RKO (cell line): ENCODE data around the gene D2HGDH.
"Not testable (repeated sequence)": the region's sequence is repeated elsewhere in the genome, so short reads cannot be mapped to it uniquely, and the experiment has no call there.

ENCODE experiments used
- DNase-seq: peaks from one replicate; pipeline ENCODE4 v3.0.0-alpha.2; 2016; ENCODE audit warnings: low spot score

Gene D2HGDH

GRCh38 chr2:241768850-241769249 lies 34.4 kb downstream of the D2HGDH start:
- DNase-seq, result no peak

DNA sequence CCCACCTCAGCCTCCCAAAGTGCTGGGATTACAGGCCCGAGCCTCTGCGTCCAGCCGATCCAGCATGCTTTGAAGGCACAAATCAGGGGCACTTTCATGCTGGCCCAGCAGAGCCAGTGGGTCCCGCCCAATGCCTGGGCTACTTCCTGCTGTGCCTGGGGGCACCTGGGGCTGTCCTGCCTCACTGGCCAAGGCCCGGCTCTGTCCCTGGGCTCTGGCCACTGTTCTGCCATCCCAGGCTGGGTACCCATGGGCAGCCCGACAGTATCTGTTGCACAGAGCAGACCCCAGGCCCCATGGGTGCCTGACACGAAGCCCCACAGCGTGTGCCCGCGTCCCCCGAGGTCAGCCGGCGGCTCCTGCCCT lies 35.4 kb downstream of the D2HGDH start:
- DNase-seq, result no peak

DNA sequence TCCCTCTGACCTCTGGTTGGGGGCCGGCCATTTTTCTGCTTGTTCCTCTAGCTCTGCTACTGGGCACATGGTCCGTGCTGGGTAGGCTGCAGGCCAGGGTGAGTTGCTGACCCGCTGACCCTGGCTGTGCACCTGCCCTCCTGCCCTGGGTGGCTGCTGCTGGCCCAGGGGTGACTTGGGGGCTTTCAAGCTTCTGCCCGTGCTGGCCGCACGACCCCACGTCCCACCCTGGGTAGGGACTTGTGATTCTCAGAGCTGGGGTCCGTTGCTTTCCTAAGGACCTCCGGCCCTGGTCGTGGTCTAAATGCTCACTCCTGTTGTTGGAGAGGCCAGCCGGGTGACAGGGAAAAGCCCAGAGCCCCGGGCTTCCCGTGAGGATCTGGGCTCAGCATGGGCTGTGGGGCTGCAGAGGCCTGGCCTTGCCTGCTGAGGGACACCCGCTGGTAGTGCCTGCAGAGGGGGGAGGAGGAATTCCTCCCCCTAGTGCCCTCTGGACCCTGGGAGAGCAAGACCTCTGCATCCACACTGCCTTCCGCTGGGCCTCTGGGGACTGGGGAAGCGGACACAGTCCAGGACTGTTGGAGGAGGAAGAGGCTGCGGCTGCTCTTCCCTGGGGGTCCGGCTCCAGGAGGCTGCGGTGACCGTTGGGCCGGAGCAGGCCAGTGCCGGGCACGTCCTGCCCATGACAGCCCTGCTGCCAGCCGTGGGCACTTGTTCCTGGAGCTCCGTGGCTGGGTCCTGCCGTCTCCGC lies 35.9 kb downstream of the D2HGDH start:
- no peak for DNase-seq

DNA sequence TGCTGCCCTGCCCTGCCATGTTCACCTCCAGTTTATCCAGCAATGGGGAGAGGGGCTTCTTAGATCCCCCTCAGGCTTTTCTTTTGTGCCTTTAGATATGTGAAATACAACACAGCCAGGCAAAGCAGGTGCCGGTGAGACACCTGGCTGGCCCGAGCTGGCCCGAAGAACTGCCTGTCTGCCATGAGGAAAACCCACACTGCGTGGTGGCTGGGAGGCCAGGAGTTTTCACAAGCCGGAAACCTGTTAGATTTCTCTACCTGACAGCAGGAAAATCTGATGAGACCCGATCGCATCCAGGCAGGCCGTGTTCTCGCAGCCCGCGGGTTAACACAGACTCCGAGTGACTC lies 36.5 kb downstream of the D2HGDH start:
- no peak for DNase-seq

DNA sequence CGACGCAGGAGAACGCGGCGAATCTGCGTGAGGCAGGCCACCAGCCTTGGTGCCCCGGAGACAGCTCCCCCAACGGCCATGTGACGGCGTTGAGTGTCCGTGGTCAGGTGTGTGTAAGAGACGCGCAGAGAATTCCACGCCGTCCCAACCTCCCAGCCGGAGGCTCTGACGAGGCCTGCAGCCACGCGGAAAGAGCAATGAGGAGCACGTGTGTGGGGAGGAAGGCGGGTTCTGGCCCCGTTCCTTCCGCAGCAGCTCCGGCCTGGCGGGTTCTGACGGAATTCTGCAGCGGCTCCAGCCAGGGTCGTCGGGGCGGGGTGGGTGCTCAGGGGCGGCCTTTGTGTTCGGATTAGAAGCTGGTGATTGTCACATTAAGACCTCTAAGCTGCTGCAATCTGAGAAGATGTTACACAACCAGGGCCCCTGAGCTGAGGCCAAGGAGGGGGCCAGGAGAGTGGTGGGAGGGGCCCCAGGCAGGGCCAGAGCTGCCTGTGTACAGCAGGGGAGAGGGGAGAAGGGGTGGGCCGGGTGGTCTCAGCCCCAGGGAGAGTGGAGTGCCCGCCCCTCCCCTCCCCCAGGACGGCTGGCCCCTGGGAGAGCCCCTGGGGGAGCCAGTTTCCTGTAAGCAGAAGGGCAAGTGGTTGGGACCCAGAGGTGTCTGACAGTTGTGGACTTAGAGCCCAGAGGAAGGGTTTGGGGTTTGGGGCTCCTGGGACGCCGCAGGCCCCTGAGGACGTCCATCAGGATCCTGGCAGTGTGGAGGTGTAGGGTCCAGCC lies 37.0 kb downstream of the D2HGDH start:
- DNase-seq, result no peak

DNA sequence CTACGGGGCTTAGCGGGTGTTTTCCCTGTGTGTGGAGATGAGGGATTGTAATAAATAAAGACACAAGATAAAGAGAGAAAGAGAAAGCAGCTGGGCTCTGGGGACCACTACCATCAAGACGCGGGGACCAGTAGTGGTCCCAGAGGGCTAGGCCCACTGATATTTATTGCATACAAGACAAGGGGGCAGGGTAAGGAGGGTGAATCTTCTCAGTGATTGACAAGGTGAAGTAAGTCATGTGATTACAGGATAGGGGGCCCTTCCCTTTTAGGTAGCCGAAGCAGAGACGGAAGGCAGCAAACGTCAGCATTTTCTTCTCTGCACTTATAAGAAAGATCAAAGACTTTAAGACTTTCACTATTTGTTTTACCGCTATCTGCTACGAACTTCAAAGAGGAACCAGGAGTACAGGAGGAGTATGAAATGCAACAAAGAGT lies 37.7 kb downstream of the D2HGDH start:
- no peak for DNase-seq

DNA sequence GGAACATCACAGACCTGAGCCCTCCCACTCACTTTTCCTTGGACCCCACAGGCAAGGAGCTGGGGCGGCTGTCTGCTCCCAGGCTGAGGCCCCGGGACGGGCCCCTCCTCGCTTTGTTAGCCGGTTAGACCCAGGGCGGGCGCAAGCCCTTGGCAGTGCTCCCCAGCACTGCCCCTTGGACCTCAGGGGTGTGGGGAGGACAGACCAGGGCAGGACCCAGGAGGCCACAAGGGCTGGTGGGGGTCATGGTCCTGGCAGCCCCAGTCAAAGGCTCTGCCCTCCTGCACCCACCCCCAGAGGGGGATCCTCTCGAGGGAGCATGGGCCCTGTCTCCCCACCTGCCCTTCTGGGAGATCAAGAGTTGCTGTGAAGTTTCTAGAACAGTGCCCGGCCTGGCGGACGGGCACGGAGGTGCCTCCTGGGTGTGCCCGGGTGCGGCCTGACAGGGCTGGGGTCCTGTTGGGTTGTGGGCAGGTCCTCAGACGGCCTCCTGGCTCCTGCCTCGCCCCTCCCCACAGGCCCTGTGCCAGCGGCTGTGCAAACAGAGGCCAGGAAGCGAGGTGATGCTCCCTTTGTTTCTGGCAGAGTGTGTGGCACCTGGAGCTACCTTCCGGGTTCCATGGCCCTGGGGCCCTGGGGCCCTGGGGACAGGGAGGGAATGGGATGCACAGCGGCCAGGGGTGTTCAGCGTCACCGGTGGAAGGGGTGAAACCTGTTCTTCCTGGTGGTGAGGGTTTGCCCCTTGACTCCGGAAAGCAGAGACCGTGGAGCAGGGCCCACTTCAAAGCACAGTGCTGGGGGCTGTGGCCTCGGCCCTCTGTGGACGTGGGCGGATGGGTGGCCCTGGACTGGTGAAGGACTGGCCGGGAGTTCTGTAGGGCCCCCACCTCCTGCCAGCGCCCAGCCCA lies 39.3 kb downstream of the D2HGDH start:
- DNase-seq, result no peak

DNA sequence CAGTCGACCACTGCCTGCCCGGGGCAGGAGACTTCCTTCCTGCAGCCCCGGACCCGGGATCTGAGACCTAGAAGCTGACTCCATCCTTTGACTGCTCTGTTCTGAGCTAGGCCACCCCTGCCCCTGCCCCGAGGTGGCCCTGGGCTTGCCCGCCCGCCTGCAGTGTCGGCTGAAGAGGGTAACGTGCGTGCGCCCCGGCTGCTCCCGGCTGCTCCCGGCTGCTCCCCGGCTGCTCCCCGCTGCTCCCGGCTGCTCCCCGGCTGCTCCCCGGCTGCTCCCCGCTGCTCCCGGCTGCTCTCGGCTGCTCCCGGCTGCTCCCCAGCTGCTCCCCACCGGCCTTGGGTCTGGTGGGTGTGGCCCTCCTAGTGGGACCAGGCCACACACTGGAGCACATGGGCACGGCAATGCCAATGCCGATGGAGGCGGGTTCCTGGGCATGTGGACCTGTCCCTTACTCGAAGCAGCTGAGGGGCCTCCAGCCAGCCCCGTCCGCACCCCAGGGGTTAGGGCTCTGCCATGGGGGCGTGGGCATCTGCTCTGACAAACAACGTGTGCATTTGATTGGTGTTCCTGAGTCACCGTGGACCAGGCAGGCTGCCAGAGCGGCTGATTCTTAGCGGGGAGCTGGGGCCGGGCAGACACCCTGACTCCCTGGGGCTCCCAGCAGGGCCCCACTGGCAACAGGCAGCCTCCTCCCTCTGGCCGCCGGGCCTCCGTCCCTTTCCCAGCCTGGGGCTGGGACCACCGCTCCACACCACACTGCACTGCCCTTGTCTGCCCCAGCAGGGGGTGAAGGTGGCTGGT lies 40.2 kb downstream of the D2HGDH start:
- DNase-seq, result peak; percentile 84

GRCh38 chr2:241775223-241776177 lies 41.1 kb downstream of the D2HGDH start:
- no peak for DNase-seq

DNA sequence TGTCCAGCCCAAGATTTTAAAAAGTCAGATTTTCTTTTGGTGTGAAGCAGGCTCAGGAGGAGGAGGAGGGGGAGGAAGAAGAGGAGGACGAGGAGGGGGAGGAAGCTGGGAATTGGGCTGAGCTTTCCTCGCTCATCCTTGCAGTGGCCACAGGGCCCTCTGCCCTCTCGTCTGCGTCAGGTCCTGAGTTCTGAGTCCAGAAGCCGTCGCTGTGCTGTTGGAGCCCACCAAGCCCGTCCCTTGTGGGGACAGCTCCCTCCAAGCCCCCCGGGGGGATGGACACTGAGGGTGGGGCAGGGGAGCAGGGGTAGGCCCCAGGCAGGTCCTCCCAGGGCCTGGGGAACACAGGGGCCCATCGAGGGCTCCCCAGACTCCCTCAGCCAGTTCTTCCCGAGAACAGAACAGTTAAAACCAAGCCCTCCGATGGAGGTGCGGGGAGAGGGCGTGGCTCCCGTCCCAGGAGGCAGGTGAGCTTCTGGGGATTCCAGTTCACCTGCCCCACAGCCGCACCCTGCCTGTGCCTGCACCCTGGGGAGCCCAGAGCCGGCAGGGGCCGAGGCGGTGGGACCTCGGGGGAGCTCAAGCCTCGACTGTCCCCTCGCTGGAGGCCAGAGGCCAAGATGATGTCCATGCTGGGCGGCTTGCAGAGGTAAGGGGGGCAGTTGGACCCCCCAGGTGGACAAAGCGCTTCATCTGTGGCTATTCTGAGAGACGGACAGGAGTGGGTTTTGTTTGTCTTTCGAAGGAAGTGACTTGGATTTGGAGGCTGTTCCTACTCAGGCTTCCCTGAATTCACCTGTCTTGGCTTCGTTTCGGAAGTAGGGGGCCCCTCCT lies 42.1 kb downstream of the D2HGDH start, which contains the start of gene GAL3ST2:
Gene GAL3ST2, plus strand, starts transcription at position 487 of the 834 bp plus-strand sequence. Its CDS starts 134 bp downstream, at position 621.
- no peak for DNase-seq

- no peak for DNase-seq
Observed at GRCh38 chr2:241777170-241777685, 42.8 kb downstream of the D2HGDH start.

DNA sequence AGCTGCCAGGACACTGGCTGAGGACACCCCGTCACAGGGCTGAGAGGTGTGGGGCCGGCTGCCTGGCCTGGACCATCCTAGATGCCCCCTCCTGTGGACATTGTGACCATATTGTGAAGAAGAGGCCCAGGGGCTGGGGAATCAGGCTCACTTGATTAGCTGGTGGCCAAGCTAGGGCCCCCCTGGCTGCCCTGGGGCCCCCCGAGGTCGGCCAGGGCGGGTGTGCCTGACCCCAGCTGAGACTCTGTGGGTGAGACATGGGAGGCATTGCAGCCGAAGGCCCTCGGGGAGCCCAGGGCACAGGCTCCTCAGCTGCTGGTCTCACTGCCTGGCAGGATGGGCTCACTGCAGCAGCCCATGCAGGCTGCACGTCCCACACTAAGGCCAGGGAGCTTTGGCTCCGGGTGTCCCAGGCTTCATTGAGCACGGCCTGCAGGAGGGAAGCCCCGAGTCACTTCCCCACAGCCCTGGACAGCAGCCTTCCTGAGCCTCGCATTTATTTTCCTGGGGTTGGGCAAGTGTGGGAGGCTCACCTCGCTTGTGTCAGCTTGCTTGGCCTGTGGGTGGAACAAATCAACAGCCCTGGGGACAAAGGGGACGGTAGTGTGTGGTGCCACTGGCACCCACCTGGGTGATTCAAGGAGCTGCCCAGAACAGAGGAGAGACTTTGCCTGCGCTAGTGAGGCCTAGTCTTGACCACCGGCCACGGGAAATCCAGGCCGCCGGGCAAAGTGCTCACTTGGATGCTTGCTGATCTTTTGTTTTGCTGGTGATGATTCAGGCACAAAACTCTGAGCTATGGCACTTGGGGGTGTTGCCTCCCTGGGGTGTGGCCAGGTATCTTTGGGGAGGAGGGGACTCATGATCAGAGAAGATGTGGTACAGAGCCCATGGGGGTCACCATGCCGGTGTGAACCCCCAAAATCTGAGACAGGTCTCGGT lies 43.5 kb downstream of the D2HGDH start:
- no peak for DNase-seq

GRCh38 chr2:241780939-241781569 lies 46.6 kb downstream of the D2HGDH start:
- no peak for DNase-seq

DNA sequence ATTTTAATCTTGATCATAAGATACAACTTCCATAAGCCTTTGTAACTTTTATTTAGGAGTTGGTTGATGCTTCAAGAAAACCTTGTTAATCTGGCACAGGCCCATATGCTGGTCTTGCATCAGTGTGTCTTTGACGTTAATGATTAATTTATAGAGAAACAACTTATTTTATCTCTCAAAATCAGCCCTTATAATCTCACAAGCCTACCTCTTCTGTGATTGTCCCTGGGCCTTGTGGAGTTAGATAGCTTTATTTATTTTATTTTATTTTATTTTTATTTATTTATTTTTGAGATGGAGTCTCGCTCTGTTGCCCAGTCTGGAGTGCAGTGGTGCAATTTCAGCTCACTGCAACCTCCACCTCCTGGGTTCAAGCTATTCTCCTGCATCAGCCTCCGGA lies 47.6 kb downstream of the D2HGDH start:
- not testable (repeated sequence) for DNase-seq

DNA sequence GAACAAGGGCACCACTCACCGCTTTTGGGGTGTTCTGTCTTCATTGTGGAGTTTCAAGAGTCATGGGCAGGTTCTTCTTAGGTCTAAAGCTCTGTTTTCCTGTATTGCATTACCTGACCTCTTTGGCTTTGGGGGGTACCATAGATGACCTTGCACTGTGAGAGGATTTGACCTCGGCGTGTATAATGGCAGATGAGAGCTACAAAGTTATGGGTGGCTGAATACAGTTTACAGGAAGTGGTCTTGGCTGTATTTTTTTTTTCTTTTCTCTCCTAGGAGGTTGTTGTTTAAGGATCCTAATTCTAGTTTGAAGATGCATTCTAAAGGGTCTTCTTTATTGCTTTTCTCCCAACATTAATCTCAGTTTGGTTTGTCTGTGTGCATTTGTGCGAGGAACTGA lies 53.7 kb downstream of the D2HGDH start:
- DNase-seq, result no peak

GRCh38 chr2:241788572-241788971 lies 54.1 kb downstream of the D2HGDH start:
- peak; percentile 25 for DNase-seq

GRCh38 chr2:241791385-241791784 lies 57.0 kb downstream of the D2HGDH start:
- not testable (repeated sequence) for DNase-seq

DNA sequence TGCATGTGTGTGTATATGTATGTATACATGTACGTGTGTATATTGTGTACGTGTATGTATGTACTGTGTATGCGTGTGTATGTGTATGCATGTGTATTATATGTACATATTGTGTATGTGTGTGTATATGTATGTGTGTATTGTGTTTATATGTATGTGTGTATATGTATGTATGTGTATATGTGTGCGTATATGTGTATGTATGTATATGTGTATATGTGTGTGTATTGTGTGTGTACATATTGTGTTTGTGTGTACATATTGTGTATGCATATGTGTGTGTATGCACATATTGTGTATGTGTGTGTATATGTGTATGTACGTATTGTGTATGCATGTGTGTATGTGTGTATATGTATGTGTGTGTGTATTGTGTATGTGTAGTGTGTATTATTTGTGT lies 59.0 kb downstream of the D2HGDH start:
- no peak for DNase-seq
